ENCODE data around the gene ROR1. TPM values are rescaled to one million over a fixed set of nuclear protein-coding genes. Genes with fewer than 3 reads are reported as not detected.

Gene ROR1
- total RNA-seq, 1 experiment from 2014 or later: 19.0 TPM

DNA sequence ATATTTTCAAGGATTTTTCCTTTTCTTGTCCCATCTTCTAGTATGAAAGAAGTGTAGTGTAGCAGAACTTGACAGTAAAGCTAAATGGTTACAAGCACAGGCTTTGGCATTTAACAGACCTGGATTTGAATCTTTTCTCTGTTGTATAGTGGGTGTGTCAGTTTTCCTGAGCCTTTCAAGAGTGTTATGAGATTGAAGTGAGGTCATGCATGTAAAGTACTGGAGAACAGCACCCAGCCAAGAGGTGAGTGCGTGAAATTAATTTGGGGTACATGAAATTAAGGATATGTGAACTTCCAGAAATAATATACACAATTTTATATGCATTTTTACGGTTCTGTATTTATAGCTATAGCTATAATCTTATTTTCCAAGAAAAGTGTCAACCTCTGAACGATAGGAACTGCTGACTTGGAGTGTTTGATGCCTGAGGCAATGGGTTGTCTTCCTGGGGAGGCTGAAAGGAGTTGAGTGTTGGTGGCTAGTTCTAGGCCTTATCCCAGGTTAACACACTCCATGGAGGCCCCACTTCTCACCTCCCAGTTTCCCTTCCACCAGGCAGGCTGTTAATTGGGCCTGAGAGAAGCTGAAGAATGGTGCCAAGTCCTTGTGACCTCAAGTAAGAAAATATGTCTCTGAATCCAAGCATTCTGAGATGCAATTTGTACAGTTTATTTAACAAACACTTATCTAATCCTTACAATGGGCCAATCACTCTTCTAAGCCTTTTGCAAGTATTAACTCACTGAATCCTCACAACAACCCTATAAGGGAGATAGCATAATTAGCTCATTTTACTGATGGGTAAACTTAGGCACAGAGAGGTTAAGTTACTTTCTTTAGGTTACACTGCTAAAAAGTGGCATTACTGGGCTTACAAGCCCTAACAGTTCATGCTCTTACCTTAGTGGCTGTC lies 4.4 kb downstream of the ROR1 start:
- intact Hi-C loops (cut with micrococcal nuclease; ENCODE audit: unreplicated experiment): loop anchor here (10.0 kb wide), 2 partner anchors 97 to 387 kb away; no protein-coding TSS in a partner anchor
- ChIA-PET CTCF (interaction anchor here (0.5 to 0.7 kb wide), 2 partner anchors 68 to 360 kb away, joined by 3 to 5 read pairs; no protein-coding TSS in a partner anchor), POLR2A (ENCODE audit: unreplicated experiment) (interaction anchor here (0.6 to 0.7 kb wide), 2 partner anchors 104 to 702 kb away, joined by 4 to 18 read pairs; no protein-coding TSS in a partner anchor)
- BruUV-seq (replicated peaks): no TSS peak
- peak overlapping the region; percentile 90; the same call in 1 of the 2 replicates for H3K4me2 ChIP-seq
- DNase-seq: no peak
- H3K27ac ChIP-seq: no peak overlapping the region
- H3K4me3 ChIP-seq: no peak overlapping the region
- H3F3A ChIP-seq (ENCODE audit: insufficient read depth, low read depth): peaks cover 13% of the 10 kb centered on the region; the same call in 1 of the 2 replicates
- no peaks in the 10 kb centered on the region for H4K20me1 ChIP-seq (ENCODE audit: insufficient read depth)
- no peak for TF ChIP-seq EZH2 (IDR thresholded peaks at IDR 0.05; ENCODE audit: low read depth)
- TF ChIP-seq, protein P1, sequence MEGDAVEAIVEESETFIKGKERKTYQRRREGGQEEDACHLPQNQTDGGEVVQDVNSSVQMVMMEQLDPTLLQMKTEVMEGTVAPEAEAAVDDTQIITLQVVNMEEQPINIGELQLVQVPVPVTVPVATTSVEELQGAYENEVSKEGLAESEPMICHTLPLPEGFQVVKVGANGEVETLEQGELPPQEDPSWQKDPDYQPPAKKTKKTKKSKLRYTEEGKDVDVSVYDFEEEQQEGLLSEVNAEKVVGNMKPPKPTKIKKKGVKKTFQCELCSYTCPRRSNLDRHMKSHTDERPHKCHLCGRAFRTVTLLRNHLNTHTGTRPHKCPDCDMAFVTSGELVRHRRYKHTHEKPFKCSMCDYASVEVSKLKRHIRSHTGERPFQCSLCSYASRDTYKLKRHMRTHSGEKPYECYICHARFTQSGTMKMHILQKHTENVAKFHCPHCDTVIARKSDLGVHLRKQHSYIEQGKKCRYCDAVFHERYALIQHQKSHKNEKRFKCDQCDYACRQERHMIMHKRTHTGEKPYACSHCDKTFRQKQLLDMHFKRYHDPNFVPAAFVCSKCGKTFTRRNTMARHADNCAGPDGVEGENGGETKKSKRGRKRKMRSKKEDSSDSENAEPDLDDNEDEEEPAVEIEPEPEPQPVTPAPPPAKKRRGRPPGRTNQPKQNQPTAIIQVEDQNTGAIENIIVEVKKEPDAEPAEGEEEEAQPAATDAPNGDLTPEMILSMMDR (conservative IDR thresholded peaks at IDR 0.05): no peak
- no peaks in the 10 kb centered on the region for H3K9me2 ChIP-seq (ENCODE audit: insufficient read depth)
- H3K4me1 ChIP-seq (replicated peaks; ENCODE audit: insufficient read depth): peaks cover 29% of the 10 kb centered on the region
- 0 out of 2 replicates have a peak, but pooled peaks cover 3% of the 10 kb centered on the region for H3K36me3 ChIP-seq (ENCODE audit: low read depth)
- no peaks in the 10 kb centered on the region for H3K27me3 ChIP-seq (ENCODE audit: insufficient read depth, low read depth)
- H3K79me2 ChIP-seq (ENCODE audit: low read depth): peaks cover 89% of the 10 kb centered on the region
- H3K9me3 ChIP-seq (ENCODE audit: insufficient read depth, low read depth): no peaks in the 10 kb centered on the region
- H2AFZ ChIP-seq: no peak overlapping the region

DNA sequence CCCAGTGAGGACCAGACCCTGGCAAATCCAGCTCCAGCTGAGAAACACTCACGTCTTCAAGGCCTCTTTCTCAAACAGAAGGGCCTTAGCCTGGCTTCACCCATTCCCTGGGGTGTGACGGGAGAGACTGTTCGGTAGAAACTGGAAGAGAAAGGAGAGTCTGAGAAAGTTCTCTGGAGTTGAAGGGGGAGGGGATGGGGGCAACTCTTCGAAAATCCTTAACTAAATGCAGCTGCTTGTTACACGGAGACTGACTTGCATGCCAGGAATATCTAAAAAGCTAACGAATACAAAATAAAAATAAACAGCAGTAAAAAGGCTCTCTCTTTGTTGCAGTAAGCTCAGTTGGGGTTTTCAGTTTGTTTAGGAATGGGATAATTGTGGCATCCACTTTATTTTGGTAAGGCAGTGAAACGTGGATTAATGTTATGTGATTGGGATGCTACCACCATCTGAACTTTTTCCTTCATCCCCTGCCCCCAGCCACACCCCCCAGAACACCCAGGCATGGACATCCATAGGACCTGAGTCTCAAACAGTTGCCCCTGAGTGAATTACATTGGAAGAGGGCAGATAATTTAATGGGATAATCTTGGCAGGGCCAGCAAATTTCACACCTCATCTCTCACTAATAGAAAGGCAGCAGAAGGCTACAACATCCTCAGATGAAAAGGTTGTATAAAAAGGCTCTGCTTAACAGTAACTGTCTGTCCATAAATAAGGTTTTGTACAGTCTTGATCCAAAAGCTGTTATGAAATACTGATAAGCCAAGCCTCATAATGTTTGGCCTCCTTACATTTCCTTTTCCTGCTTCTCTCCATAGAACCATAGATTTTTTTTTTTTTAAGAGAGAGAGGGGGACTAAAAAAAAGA lies 5.8 kb downstream of the ROR1 start:
- POLR2A ChIA-PET (ENCODE audit: unreplicated experiment): no interaction called here

More for the DNA sequence above, 5.8 kb downstream of the ROR1 start:
- H3K79me2 ChIP-seq (ENCODE audit: low read depth): peaks cover 99% of the 10 kb centered on the region
- H3K9me2 ChIP-seq (ENCODE audit: insufficient read depth): no peaks in the 10 kb centered on the region
- H2AFZ ChIP-seq: no peak overlapping the region
- H3K9me3 ChIP-seq (ENCODE audit: insufficient read depth, low read depth): no peaks in the 10 kb centered on the region
- DNase-seq: no peak
- no peak for TF ChIP-seq EZH2 (IDR thresholded peaks at IDR 0.05; ENCODE audit: low read depth)
- TF ChIP-seq, protein P1 (conservative IDR thresholded peaks at IDR 0.05): no peak
- H3K27me3 ChIP-seq (ENCODE audit: insufficient read depth, low read depth): no peaks in the 10 kb centered on the region
- peaks cover 27% of the 10 kb centered on the region for H3K4me1 ChIP-seq (replicated peaks; ENCODE audit: insufficient read depth)
- intact Hi-C loops (cut with micrococcal nuclease; ENCODE audit: unreplicated experiment): loop anchor here (10.0 kb wide), 2 partner anchors 95 to 385 kb away; no protein-coding TSS in a partner anchor
- CTCF ChIA-PET: no interaction called here
- H3K4me3 ChIP-seq: no peak overlapping the region
- no TSS peak for BruUV-seq (replicated peaks)
- H3K27ac ChIP-seq: no peak overlapping the region
- H3K4me2 ChIP-seq: no peak overlapping the region
- H3F3A ChIP-seq (ENCODE audit: insufficient read depth, low read depth): peaks cover 12% of the 10 kb centered on the region; the same call in 1 of the 2 replicates
- no peaks in the 10 kb centered on the region for H4K20me1 ChIP-seq (ENCODE audit: insufficient read depth)
- 0 out of 2 replicates have a peak, but pooled peaks cover 3% of the 10 kb centered on the region for H3K36me3 ChIP-seq (ENCODE audit: low read depth)
